BE2C (cell line): ENCODE results near the gene KLHL26.

Experiments used
- DNase-seq: peaks from one replicate; pipeline ENCODE4 v3.0.0-alpha.2; 2020
- H3K27me3 ChIP-seq: fragments of 250-450 bp; sonication (Bioruptor Pico); 2 replicates; pipeline ENCODE4 v1.5.1; 2020; ENCODE audit warnings: mild to moderate bottlenecking
- H3K36me3 ChIP-seq: fragments of 250-450 bp; sonication (Bioruptor Pico); 2 replicates; pipeline ENCODE4 v1.5.1; 2020; ENCODE audit warnings: mild to moderate bottlenecking
- H3K4me1 ChIP-seq: fragments of 250-450 bp; sonication (Bioruptor Pico); 2 replicates; pipeline ENCODE4 v1.5.1; 2020
- H3K4me3 ChIP-seq: 2 replicates; pipeline ENCODE4 v1.5.1; 2011; ENCODE audit warnings: low read depth, low read length
- H3K9me3 ChIP-seq: fragments of 250-450 bp; sonication (Bioruptor Pico); 2 replicates; pipeline ENCODE4 v1.5.1; 2020
- TF ChIP-seq, protein P1 (sequence below): IDR thresholded peaks from 2 replicates; pipeline ENCODE4 v1.5.1; 2012; ENCODE audit warnings: mild to moderate bottlenecking, low read depth, low read length

KLHL26 gene

DNA sequence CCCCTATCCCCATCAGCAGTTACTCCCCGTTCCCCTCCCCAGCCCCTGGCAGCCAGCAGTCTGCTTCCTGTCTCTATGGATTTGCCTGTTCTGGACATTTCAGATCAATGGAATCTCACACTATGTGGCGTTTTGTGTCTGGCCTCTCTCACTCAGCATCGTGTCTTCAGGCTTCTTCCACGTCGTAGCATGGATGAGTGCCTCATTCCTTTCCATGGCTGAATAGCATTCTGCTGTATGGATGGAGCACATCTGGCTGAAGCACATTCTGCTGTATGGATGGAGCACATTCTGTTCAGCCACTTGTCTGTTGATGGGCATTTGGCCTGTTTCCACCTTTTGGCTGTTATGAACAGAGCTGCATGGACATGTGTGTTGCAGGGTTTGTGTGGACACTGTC is 76.2 kb downstream of the KLHL26 start:
- Histone ChIP-seq H3K9me3 (no peaks in the 10 kb centered on the region), H3K27me3 (no peaks in the 10 kb centered on the region), H3K36me3 (no peaks in the 10 kb centered on the region), H3K4me1 (peaks cover 8% of the 10 kb centered on the region), H3K4me3 (no peak overlapping the region)
- no peak for DNase-seq
- TF ChIP-seq, protein P1, sequence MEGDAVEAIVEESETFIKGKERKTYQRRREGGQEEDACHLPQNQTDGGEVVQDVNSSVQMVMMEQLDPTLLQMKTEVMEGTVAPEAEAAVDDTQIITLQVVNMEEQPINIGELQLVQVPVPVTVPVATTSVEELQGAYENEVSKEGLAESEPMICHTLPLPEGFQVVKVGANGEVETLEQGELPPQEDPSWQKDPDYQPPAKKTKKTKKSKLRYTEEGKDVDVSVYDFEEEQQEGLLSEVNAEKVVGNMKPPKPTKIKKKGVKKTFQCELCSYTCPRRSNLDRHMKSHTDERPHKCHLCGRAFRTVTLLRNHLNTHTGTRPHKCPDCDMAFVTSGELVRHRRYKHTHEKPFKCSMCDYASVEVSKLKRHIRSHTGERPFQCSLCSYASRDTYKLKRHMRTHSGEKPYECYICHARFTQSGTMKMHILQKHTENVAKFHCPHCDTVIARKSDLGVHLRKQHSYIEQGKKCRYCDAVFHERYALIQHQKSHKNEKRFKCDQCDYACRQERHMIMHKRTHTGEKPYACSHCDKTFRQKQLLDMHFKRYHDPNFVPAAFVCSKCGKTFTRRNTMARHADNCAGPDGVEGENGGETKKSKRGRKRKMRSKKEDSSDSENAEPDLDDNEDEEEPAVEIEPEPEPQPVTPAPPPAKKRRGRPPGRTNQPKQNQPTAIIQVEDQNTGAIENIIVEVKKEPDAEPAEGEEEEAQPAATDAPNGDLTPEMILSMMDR = no peak

DNA sequence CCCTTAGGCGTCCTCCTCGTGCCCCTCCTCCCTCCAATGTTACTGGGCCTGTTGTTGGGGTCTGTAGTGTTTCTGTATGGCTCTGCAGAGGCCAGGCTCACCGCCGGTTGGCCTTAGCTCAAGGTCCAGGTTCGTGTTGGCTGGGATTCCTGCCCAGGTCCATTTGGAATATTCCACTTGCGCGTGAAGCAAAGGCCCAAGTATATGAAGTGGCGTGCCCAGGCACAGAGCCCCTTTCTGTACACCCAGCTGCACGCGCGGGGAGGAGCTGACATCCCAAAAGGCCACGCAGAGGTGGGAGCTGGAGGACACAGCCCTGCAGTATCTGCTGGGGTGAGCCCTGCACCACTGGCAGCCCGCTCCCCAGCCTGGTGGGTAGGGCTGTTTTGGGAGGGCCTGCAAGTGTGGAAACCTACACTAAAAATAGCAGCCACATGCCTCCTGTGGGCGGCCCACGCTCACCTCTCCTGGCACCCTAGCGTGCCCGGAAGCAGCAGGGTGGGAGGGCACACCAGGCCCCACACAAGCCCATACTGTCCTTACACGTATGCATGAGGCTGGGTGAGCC is 76.8 kb downstream of the KLHL26 start:
- Histone ChIP-seq H3K9me3 (no peaks in the 10 kb centered on the region; the same call in 1 of the 2 replicates), H3K27me3 (no peaks in the 10 kb centered on the region), H3K4me3 (no peak overlapping the region), H3K4me1 (peaks cover 11% of the 10 kb centered on the region), H3K36me3 (no peaks in the 10 kb centered on the region)
- TF ChIP-seq, protein P1 = no peak
- DNase-seq = no peak

DNA sequence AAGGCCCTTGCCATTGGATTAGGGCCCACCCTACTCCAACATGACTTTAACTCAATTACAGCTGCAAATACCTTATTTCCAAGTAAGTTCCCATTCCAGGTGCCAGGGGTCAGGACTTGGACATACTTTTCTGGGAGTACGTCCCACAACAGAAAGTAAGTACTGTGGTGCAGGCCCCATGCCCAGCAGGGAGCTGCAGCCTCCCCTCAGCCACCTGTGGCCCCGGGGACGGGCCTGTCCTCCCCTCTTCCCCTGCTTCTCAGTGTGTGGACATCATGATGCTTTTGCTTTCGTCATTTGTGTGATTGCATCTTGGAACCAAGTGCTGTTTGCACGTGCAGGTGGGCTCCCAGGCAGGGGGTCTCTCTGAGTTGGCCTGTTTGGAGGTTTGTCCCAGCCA is 78.6 kb downstream of the KLHL26 start:
- DNase-seq = no peak
- H3K4me3 ChIP-seq = no peak overlapping the region
- H3K4me1 ChIP-seq = peaks cover 22% of the 10 kb centered on the region

DNA sequence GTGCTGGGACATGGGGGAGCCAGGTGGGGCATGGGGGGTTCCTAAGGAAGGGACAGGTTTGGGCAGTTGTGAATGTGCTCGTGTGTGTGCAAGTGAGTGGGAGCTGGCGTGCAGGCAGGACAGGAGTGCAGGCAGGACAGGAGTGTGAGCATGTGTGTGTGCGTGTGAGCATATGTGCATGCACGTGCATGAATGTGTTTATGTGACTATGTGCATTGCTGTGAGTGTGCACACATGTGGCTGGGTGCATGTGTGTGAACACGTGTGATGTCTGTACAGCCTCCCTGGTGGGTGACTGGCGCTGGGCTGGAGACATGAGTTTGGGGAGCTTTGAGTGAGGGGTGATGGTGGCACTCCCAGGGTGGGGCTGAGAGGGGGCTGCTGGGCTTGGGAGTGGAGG is 80.0 kb downstream of the KLHL26 start:
- Histone ChIP-seq H3K9me3 (no peaks in the 10 kb centered on the region; the same call in 1 of the 2 replicates), H3K36me3 (no peaks in the 10 kb centered on the region), H3K4me1 (peaks cover 22% of the 10 kb centered on the region)

More for the DNA sequence above, 78.6 kb downstream of the KLHL26 start:
- Histone ChIP-seq H3K36me3 (no peaks in the 10 kb centered on the region), H3K9me3 (no peaks in the 10 kb centered on the region; the same call in 1 of the 2 replicates), H3K27me3 (no peaks in the 10 kb centered on the region)
- TF ChIP-seq, protein P1 = no peak

DNA sequence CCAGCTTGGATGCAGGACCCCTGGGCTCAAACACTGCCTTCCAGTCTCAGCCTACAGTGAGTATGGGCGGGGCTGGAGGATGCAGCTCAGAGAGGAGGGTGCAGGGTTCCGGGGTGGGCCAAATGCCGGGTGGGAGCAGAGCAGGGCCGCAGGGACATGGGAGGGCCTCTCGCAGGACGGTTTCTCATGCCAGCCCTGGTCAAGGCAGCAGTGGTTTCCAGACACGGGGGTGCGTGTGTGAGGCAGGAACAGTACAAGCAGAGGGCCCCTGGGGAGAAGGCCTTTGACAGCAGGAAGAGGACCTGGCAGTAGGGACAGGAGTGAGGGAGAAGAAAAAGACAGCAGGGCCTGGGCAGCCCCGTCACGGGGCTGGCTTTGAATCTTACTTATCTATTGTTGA is 80.8 kb downstream of the KLHL26 start:
- H3K9me3 ChIP-seq = no peaks in the 10 kb centered on the region; the same call in 1 of the 2 replicates
- no peaks in the 10 kb centered on the region for H3K27me3 ChIP-seq
- DNase-seq = peak; percentile 70
- H3K4me3 ChIP-seq = no peak overlapping the region
- TF ChIP-seq, protein P1 = no peak
- peaks cover 22% of the 10 kb centered on the region for H3K4me1 ChIP-seq
- peaks cover 3% of the 10 kb centered on the region for H3K36me3 ChIP-seq

More for the DNA sequence above, 80.0 kb downstream of the KLHL26 start:
- H3K4me3 ChIP-seq = no peak overlapping the region
- DNase-seq = no peak
- no peaks in the 10 kb centered on the region for H3K27me3 ChIP-seq
- TF ChIP-seq, protein P1 = no peak

DNA sequence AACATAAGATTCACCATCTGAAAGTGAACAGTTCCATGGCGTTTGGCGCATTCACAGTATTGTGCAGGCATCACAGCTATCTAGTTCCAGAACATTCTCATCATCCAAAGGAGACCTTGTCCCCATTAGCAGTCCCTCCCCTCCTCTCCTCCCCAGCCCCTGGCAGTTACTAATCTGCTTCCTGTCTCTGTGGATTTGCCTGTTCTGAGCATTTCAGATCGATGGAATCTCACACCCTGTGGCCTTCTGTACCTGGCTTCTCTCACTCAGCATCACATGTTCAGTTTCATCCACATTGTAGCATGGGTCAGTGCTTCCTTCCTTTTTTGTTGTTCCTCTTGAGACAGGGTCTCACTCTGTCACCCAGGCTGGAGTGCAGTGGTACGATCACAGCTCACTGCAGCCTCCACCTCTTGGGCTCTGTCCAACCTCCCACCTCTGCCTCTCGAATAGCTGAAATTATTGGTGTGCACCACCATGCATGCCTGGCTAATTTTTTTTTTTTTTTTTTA is 81.2 kb downstream of the KLHL26 start:
- Histone ChIP-seq H3K36me3 (peaks cover 4% of the 10 kb centered on the region), H3K4me1 (peaks cover 22% of the 10 kb centered on the region), H3K9me3 (no peaks in the 10 kb centered on the region; the same call in 1 of the 2 replicates), H3K27me3 (no peaks in the 10 kb centered on the region), H3K4me3 (no peak overlapping the region)
- DNase-seq = peak; percentile 48
- TF ChIP-seq, protein P1 = no peak
